ENCODE measurements around the gene WWOX. TPM values are rescaled to one million over a fixed set of nuclear protein-coding genes. Genes with fewer than 3 reads are reported as not detected.

The WWOX gene
- total RNA-seq, 4 donors from 2014 or later = 21.4 to 55.6 (median 33.2) TPM

GRCh38 chr16:78882150-78882549 is 782.7 kb downstream of the WWOX start:
- no peak for DNase-seq (ENCODE audit: low spot score)
- ATAC-seq (ENCODE audit: low FRiP score) = no peak
- no peak for TF ChIP-seq CTCF (IDR thresholded peaks at IDR 0.05)

- no peak for TF ChIP-seq CTCF (IDR thresholded peaks at IDR 0.05)
- DNase-seq (ENCODE audit: low spot score) = no peak
- no peak for ATAC-seq (ENCODE audit: low FRiP score)
Measured at GRCh38 chr16:78882751-78883150, 783.3 kb downstream of the WWOX start.

GRCh38 chr16:78884204-78884603 is 784.8 kb downstream of the WWOX start:
- no peak for TF ChIP-seq CTCF (IDR thresholded peaks at IDR 0.05)
- no peak for ATAC-seq (ENCODE audit: low FRiP score)

DNA sequence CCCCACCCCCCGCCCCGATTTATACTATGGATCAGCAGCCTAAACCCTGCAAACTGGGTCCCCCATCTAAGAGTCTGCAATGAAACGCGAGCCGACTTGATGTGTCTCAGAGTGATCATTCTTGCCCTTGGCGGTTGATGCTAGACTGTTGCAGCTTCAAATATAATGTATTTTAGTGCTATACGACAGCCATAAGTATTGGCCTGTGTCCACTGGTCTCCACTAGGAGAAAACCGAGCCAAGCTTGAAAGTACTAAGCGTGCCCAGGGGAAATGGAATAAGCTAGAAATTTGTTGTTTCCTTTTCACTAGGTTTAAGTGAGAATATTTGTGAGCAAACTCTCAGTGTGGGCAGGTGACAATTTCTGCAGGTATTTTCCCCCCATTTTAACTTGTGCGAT is 789.9 kb downstream of the WWOX start:
- ATAC-seq (ENCODE audit: low FRiP score) = no peak
- no peak for TF ChIP-seq CTCF (IDR thresholded peaks at IDR 0.05)
- DNase-seq (ENCODE audit: low spot score) = no peak

More at GRCh38 chr16:78884204-78884603, 784.8 kb downstream of the WWOX start:
- DNase-seq (ENCODE audit: low spot score) = no peak

GRCh38 chr16:78890373-78890895 is 791.0 kb downstream of the WWOX start:
- ATAC-seq (ENCODE audit: low FRiP score) (no peak), DNase-seq (ENCODE audit: low spot score) (no peak)
- no peak for TF ChIP-seq CTCF (IDR thresholded peaks at IDR 0.05)

DNA sequence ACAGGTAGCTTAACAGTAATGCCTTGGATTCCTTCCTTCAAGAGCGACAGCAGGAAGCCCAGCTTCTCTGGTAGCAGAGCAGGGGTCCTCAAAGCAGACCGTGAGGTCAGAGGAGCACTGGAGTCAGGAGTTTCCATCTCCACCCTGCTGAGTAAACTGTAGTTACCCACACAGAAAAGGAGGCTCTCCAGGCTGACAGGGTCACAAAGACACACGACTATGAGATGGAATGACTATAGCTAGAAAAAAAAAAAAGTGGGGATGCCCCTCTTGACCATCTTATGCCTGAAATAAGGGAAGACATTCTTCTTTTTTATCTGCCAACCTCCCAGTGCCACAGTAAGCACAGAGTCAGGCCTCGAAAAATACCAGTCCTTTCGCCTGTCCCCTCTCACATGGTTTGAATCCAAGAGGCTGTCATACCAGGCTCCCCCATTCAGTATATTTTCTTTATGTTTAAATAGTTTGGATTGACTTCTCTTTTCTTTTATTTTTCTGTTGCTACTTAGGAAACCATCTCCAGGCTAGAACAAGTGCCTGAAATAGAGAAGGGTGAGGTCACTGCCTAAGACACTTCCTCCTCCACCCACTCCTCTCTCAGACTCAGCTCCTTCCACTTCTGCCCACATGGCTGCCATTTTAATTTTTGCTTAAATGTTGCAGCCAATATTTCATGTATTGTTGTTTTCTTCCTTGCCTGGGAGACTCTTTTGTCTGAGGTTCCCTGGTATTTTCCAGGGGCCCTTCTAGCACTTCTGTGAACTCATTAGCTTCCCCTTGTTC is 793.7 kb downstream of the WWOX start:
- no peak for TF ChIP-seq CTCF (IDR thresholded peaks at IDR 0.05)
- no peak for DNase-seq (ENCODE audit: low spot score)
- ATAC-seq (ENCODE audit: low FRiP score) = no peak

- ATAC-seq (ENCODE audit: low FRiP score) (no peak), DNase-seq (ENCODE audit: low spot score) (no peak)
- no peak for TF ChIP-seq CTCF (IDR thresholded peaks at IDR 0.05)
Measured at GRCh38 chr16:78894886-78895285, 795.4 kb downstream of the WWOX start.
